ENCODE data around the gene ARID1B.

ARID1B gene

GRCh38 chr6:156794546-156795354, 17.6 kb downstream of the ARID1B start:
- DNase-seq: no peak

GRCh38 chr6:156795825-156796224, 18.6 kb downstream of the ARID1B start:
- DNase-seq: no peak

- no peak for DNase-seq
These were observed 19.4 kb downstream of the ARID1B start for GRCh38 chr6:156796627-156797026.

GRCh38 chr6:156797901-156798735, 20.9 kb downstream of the ARID1B start:
- DNase-seq: no peak

- DNase-seq: no peak
These were observed 24.5 kb downstream of the ARID1B start for GRCh38 chr6:156801712-156802111.

- no peak for DNase-seq
These were observed 26.2 kb downstream of the ARID1B start for GRCh38 chr6:156803353-156803752.

GRCh38 chr6:156804402-156804801, 27.2 kb downstream of the ARID1B start:
- DNase-seq: no peak

- DNase-seq: no peak
These were observed 29.0 kb downstream of the ARID1B start for GRCh38 chr6:156806155-156806554.

- no peak for DNase-seq
These were observed 29.9 kb downstream of the ARID1B start for GRCh38 chr6:156807028-156807427.

GRCh38 chr6:156807795-156808194, 30.6 kb downstream of the ARID1B start:
- DNase-seq: no peak

GRCh38 chr6:156808287-156808686, 31.1 kb downstream of the ARID1B start:
- DNase-seq: peak; percentile 29

GRCh38 chr6:156809034-156809433, 31.9 kb downstream of the ARID1B start:
- DNase-seq: no peak

- DNase-seq: no peak
These were observed 32.4 kb downstream of the ARID1B start for GRCh38 chr6:156809446-156810178.

GRCh38 chr6:156814036-156814581, 36.9 kb downstream of the ARID1B start:
- DNase-seq: no peak

- DNase-seq: no peak
These were observed 39.3 kb downstream of the ARID1B start for GRCh38 chr6:156816505-156816904.

- no peak for DNase-seq
These were observed 43.1 kb downstream of the ARID1B start for GRCh38 chr6:156820089-156820798.

GRCh38 chr6:156821707-156822106, 44.5 kb downstream of the ARID1B start:
- no peak for DNase-seq

- DNase-seq: no peak
These were observed 45.6 kb downstream of the ARID1B start for GRCh38 chr6:156822747-156823206.

- DNase-seq: no peak
These were observed 47.0 kb downstream of the ARID1B start for GRCh38 chr6:156824142-156824541.

GRCh38 chr6:156825475-156825874, 48.3 kb downstream of the ARID1B start:
- DNase-seq: no peak

- DNase-seq: peak; percentile 21
These were observed 49.2 kb downstream of the ARID1B start for GRCh38 chr6:156826290-156826955.

- no peak for DNase-seq
These were observed 50.2 kb downstream of the ARID1B start for GRCh38 chr6:156827382-156827781.
